ENCODE measurements around the gene RNF144A. TPM values are rescaled to one million over a fixed set of nuclear protein-coding genes. Genes with fewer than 3 reads are reported as not detected.
A peak's percentile ranks its signal among the peaks of the same experiment; 100 is the strongest.

Gene RNF144A
- polyA plus RNA-seq, 1 of the 3 experiments (the other 2 are of a cell fraction): 15.6 TPM

- TF ChIP-seq USF2 (IDR thresholded peaks at IDR 0.05; ENCODE audit: borderline replicate concordance, low read depth, low read length) (0 out of 2 replicates have a peak, but pooled peaks have one; percentile 1), CHD2 (IDR thresholded peaks at IDR 0.05; ENCODE audit: low read length, partially characterized antibody) (peak; percentile 49), FOXJ3 (CRISPR knock-in tag; IDR thresholded peaks at IDR 0.05) (peak; percentile 36; the same call in 1 of the 2 replicates), RFX5 (IDR thresholded peaks at IDR 0.05; ENCODE audit: low read length) (peak; percentile 39; the same call in 1 of the 2 replicates), FOXM1 (IDR thresholded peaks at IDR 0.05; ENCODE audit: low read depth) (no peak), YY1 (IDR thresholded peaks at IDR 0.05; ENCODE audit: low read depth) (no peak), EZH2phosphoT487 (IDR thresholded peaks at IDR 0.05; ENCODE audit: borderline replicate concordance, low read depth) (no peak), SIN3A (IDR thresholded peaks at IDR 0.05; ENCODE audit: borderline replicate concordance, low read depth, low read length) (peak; percentile 64; the same call in 1 of the 2 replicates), SMC3 (IDR thresholded peaks at IDR 0.05; ENCODE audit: low read depth, low read length) (peak; percentile 84), MXI1 (IDR thresholded peaks at IDR 0.05; ENCODE audit: low read depth, low read length) (peak; percentile 87), NFIC (IDR thresholded peaks at IDR 0.05; ENCODE audit: borderline replicate concordance) (no peak)
Measured at GRCh38 chr2:7037340-7038333, 120.4 kb downstream of the RNF144A start (continued).

GRCh38 chr2:7040547-7040946, 123.3 kb downstream of the RNF144A start:
- Histone ChIP-seq H3K27me3 (ENCODE audit: insufficient read depth) (no peaks in the 10 kb centered on the region), H3K36me3 (replicated peaks in 1 of 2; ENCODE audit: control insufficient read depth in 1 of 2, insufficient read depth in 2 of 2, low read length in 1 of 2) (peaks cover 4 to 49% of the 10 kb centered on the region in 2 experiments), H3K79me2 (ENCODE audit: insufficient read depth) (no peaks in the 10 kb centered on the region), H3K9me3 (no peaks in the 10 kb centered on the region), H4K20me1 (ENCODE audit: insufficient read depth) (no peaks in the 10 kb centered on the region), H2AFZ (ENCODE audit: low read depth) (no peak overlapping the region), H3K9me2 (no peaks in the 10 kb centered on the region), H3K9ac (no peak overlapping the region), H3K4me3 (ENCODE audit: low read depth in 2 of 2, low read length in 1 of 2) (no peak overlapping the region), H3K27ac (ENCODE audit: low read depth in 2 of 2, low read length in 1 of 2) (no peak overlapping the region), H3F3A (replicated peaks; ENCODE audit: insufficient read depth) (no peaks in the 10 kb centered on the region), H3K4me1 (ENCODE audit: control insufficient read depth in 1 of 2, insufficient read depth in 2 of 2, low read depth in 1 of 2, low read length in 1 of 2) (peaks cover 0 to 15% of the 10 kb centered on the region in 2 experiments; a peak in 2 of 4 replicates), H3K4me2 (no peak overlapping the region)
- CTCF ChIA-PET: interaction anchor here (0.8 to 6.2 kb wide), 7 partner anchors 24 to 146 kb away, joined by 3 to 37 read pairs (median 5); partner anchors contain the start of gene RNF144A
- 88% methylated on average over 8 of the region's 8 CpGs for WGBS (ENCODE audit: low lambda C conversion rate)
- no peak for DNase-seq
- TF ChIP-seq YY1 (IDR thresholded peaks at IDR 0.05; ENCODE audit: low read depth) (no peak), GABPA (IDR thresholded peaks at IDR 0.05; ENCODE audit: low read depth) (no peak), EP300 (IDR thresholded peaks at IDR 0.05; ENCODE audit: borderline replicate concordance in 1 of 2, low read depth in 1 of 2, low read length in 1 of 2) (no peak), SIN3A (IDR thresholded peaks at IDR 0.05; ENCODE audit: borderline replicate concordance, low read depth, low read length) (no peak), GATA2 (CRISPR knock-in tag; IDR thresholded peaks at IDR 0.05) (no peak), JUND (IDR thresholded peaks at IDR 0.05) (no peak), RXRA (IDR thresholded peaks at IDR 0.05; ENCODE audit: borderline replicate concordance, low read depth) (no peak), FOXJ3 (CRISPR knock-in tag; IDR thresholded peaks at IDR 0.05) (no peak), RAD21 (IDR thresholded peaks at IDR 0.05; ENCODE audit: low read length) (no peak), ELF1 (IDR thresholded peaks at IDR 0.05) (no peak), CHD2 (IDR thresholded peaks at IDR 0.05; ENCODE audit: low read length, partially characterized antibody) (no peak)
- POLR2A ChIA-PET: no interaction called here
